IMR-90 (cell line): Measurements from ENCODE around the gene ROGDI.

ENCODE experiments used
- CEBPB ChIP-seq: IDR thresholded peaks from 2 replicates; pipeline ENCODE4 v1.6.1; 2012; ENCODE audit warnings: low read depth, low read length, improper control_type of control experiment
- CHD1 ChIP-seq: IDR thresholded peaks from 2 replicates; pipeline ENCODE4 v1.6.1; 2012; ENCODE audit warnings: low read depth, low read length, improper control_type of control experiment
- CTCF ChIP-seq: conservative IDR thresholded peaks from 2 replicates; pipeline ENCODE4 v1.5.1; 2012; ENCODE audit warnings: mild to moderate bottlenecking, low read depth, low read length, improper control_type of control experiment
- FOS ChIP-seq: fragments of 150-350 bp; IDR thresholded peaks from 2 replicates; pipeline ENCODE4 v1.6.1; 2016; ENCODE audit warnings: low read depth, low read length
- POLR2A ChIP-seq: IDR thresholded peaks from 2 replicates; pipeline ENCODE4 v1.6.1; 2012; ENCODE audit warnings: mild to moderate bottlenecking, low read depth, low read length
- RAD21 ChIP-seq: IDR thresholded peaks from 2 replicates; pipeline ENCODE4 v1.6.1; 2012; ENCODE audit warnings: low read length, improper control_type of control experiment
- USF2 ChIP-seq: fragments of 150-350 bp; IDR thresholded peaks from 2 replicates; pipeline ENCODE4 v1.6.1; 2017; ENCODE audit warnings: mild to moderate bottlenecking, antibody characterized with exemption, low read length, low read depth

GRCh38 chr16:4806280-4806679 lies 3.8 kb upstream of the ROGDI start:
- TF ChIP-seq CHD1 (no peak), CEBPB (no peak), CTCF (no peak), RAD21 (no peak), USF2 (no peak), POLR2A (no peak), FOS (no peak)
